K562 (cell line): ENCODE data around the gene CNOT6. TPM values are rescaled to one million over a fixed set of nuclear protein-coding genes. Genes with fewer than 3 reads are reported as not detected.

Experiments used
- ATAC-seq: fragments of 200-7000 bp; cut with Tn5 transposase; 3 replicates; pipeline ENCODE4 v1.9.1; 2020; ENCODE audit warnings: moderate library complexity
- BruUV-seq: library from RNA; stranded (reverse); fragments of 400-500 nt; replicated peaks from 2 replicates; lab custom pipeline; 2021; lab: Mats Ljungman, UMichigan
- CTCF ChIA-PET: fragments of 300-600 bp; formaldehyde crosslinking; extraction: SDS; loops from one replicate; lab custom pipeline; 2021; ENCODE audit warnings: low intra/inter-chr PET ratio; lab: Yijun Ruan, JAX
- POLR2A ChIA-PET: fragments of 300-600, 350-650 bp; sonication (Branson Sonifier 250); formaldehyde crosslinking; extraction: SDS; loops from one replicate; lab custom pipeline; 2021; ENCODE audit warnings: antibody characterized with exemption, inconsistent platforms; lab: Yijun Ruan, JAX
- DNase-seq, 4 experiments: peaks; one replicate each; pipeline versions ENCODE4 v3.0.0 to v3.0.0-alpha.2; 2011 to 2018; ENCODE audit warnings: low spot score in 3 of 4, mixed read lengths in 3 of 4; ENCODE audit errors: extremely low read depth in 1 of 4
- FAIRE-seq: peaks from 2 replicates; lab custom pipeline; 2011; peaks lifted over from hg19 to GRCh38; lab: Jason Lieb, UNC
- H2AFZ ChIP-seq: 2 replicates; pipeline ENCODE4 v1.6.0; 2011; ENCODE audit warnings: low read depth, low read length, control low read depth, inconsistent platforms
- H3K27ac ChIP-seq: fragments of 200-600 bp; 3 replicates; pipeline ENCODE4 v1.8.0; 2011; ENCODE audit warnings: low read depth, mild to moderate bottlenecking, control low read depth, inconsistent platforms, low read length, moderate library complexity, mixed read lengths; ENCODE audit errors: extremely low read depth
- H3K27me3 ChIP-seq, 2 experiments: fragments of 300-600 bp in 1 of 2; 2 replicates in 1 of 2; 3 replicates in 1 of 2; pipeline versions ENCODE4 v1.6.0 to v1.8.0; 2011; ENCODE audit warnings: inconsistent platforms in 2 of 2, low read length in 2 of 2, mild to moderate bottlenecking in 1 of 2, mixed read lengths in 1 of 2, moderate library complexity in 1 of 2; ENCODE audit not compliant: control insufficient read depth in 2 of 2, insufficient read depth in 2 of 2
- H3K36me3 ChIP-seq: fragments of 300-600 bp; 3 replicates; pipeline ENCODE4 v1.8.0; 2011; ENCODE audit warnings: mild to moderate bottlenecking, low read length, inconsistent platforms; ENCODE audit not compliant: control insufficient read depth, insufficient read depth
- H3K4me1 ChIP-seq, 2 experiments: fragments of 200-600 bp in 1 of 2; replicated peaks in 1 of 2; 2 replicates in 1 of 2; 3 replicates in 1 of 2; pipeline versions ENCODE4 v1.5.1 to v1.8.0; 2011; ENCODE audit warnings: inconsistent platforms in 2 of 2, low read length in 2 of 2, mild to moderate bottlenecking in 1 of 2, mixed read lengths in 1 of 2, moderate library complexity in 1 of 2; ENCODE audit not compliant: control insufficient read depth in 2 of 2, insufficient read depth in 2 of 2
- H3K4me2 ChIP-seq: 2 replicates; pipeline ENCODE4 v1.6.1; 2011; ENCODE audit warnings: low read length, control low read depth, inconsistent platforms, mixed read lengths; ENCODE audit not compliant: insufficient read depth
- H3K4me3 ChIP-seq: fragments of 200-600 bp; sonication (generic), shearing (Covaris generic); 2 replicates; pipeline ENCODE4 v1.5.1; 2016; ENCODE audit warnings: control low read depth, inconsistent platforms
- H3K79me2 ChIP-seq: fragments of 200-600 bp; 3 replicates; pipeline ENCODE4 v1.8.0; 2011; ENCODE audit warnings: low read length, inconsistent platforms; ENCODE audit not compliant: control insufficient read depth, insufficient read depth
- H3K9ac ChIP-seq, 2 experiments: 2 replicates each; pipeline versions ENCODE4 v1.6.0 to v1.6.1; 2011; ENCODE audit warnings: low read depth in 2 of 2, low read length in 2 of 2, control low read depth in 1 of 2, inconsistent platforms in 1 of 2, mild to moderate bottlenecking in 1 of 2, mixed read lengths in 1 of 2; ENCODE audit not compliant: insufficient read depth in 1 of 2
- H3K9me1 ChIP-seq: one replicate; pipeline ENCODE4 v1.6.0; 2011; ENCODE audit warnings: inconsistent platforms, mild to moderate bottlenecking, low read length, moderate library complexity; ENCODE audit not compliant: control insufficient read depth, insufficient read depth
- H3K9me3 ChIP-seq: replicated peaks from 2 replicates; pipeline ENCODE4 v1.5.1; 2011; ENCODE audit warnings: low read depth, low read length, inconsistent platforms; ENCODE audit not compliant: control insufficient read depth, insufficient read depth
- H4K20me1 ChIP-seq: replicated peaks from 2 replicates; pipeline ENCODE4 v1.6.1; 2011; ENCODE audit warnings: low read length, inconsistent platforms, mixed read lengths; ENCODE audit not compliant: control insufficient read depth, insufficient read depth
- CHD1 ChIP-seq: fragments of 200-600 bp; sonication (generic); IDR thresholded peaks from one replicate; pipeline ENCODE4 v1.6.1; 2012; ENCODE audit warnings: mild to moderate bottlenecking, moderate library complexity, low read length, inconsistent platforms
- EGR1 ChIP-seq: fragments of 450-650 bp; conservative IDR thresholded peaks from 2 replicates; pipeline ENCODE4 v1.6.1; 2017; ENCODE audit warnings: mild to moderate bottlenecking
- SIN3A ChIP-seq, 2 experiments: fragments of 150-350 bp in 1 of 2; IDR thresholded peaks; 2 replicates each; pipeline ENCODE4 v1.6.1; 2011 to 2016; ENCODE audit warnings: borderline replicate concordance in 2 of 2, low read depth in 2 of 2, low read length in 2 of 2, mild to moderate bottlenecking in 2 of 2, moderate library complexity in 2 of 2; ENCODE audit not compliant: control insufficient read depth in 1 of 2
- SRSF7 ChIP-seq: fragments of 200-400 bp; formaldehyde crosslinking; optimal IDR thresholded peaks from 2 replicates; pipeline ENCODE3; 2017; ENCODE audit warnings: mild to moderate bottlenecking, low read depth, low read length
- ZNF586 ChIP-seq: fragments of 450-650 bp; formaldehyde crosslinking; conservative IDR thresholded peaks from 2 replicates; pipeline ENCODE4 v1.4.0; 2020; ENCODE audit warnings: mild to moderate bottlenecking, moderate library complexity
- WGBS: fragments of 100-300 bp; shearing (Covaris generic); methylation state at CpG from one replicate; pipeline ENCODE4 v1.1.6; 2016; ENCODE audit warnings: low coverage, mixed read lengths; ENCODE audit not compliant: insufficient coverage; ENCODE audit errors: missing lambda C conversion rate; 5-methylcytosine and 5-hydroxymethylcytosine counted together
- in situ Hi-C: fragments of 300-500 bp; cut with MboI; formaldehyde crosslinking; loops from 4 replicates; pipeline ENCODE4 v1.15.0; 2018; ENCODE audit warnings: inconsistent platforms, mixed read lengths
- intact Hi-C: fragments of 100-400 bp; cut with micrococcal nuclease; formaldehyde crosslinking; loops from 2 replicates; pipeline ENCODE4 v1.14.2; 2022
- polyA plus RNA-seq, 8 experiments: library from polyadenylated mRNA; depleted of rRNA in 4 of 8; stranded (reverse) in 5 of 8; unstranded in 3 of 8; fragments of >200 nt; fragmentation: Nextera tagmentation in 2 of 8; fragmentation: Illumina TruSeq in 1 of 8; extraction: Ambion mirVana in 2 of 8; extraction: Trizol in 1 of 8; gene quantifications; 2 replicates each; pipeline versions ENCODE4 v1.2.1 to v1.2.3, GENCODE V29; 2011 to 2014; ENCODE audit warnings: inconsistent platforms in 1 of 8, missing spikeins in 1 of 8
- total RNA-seq, 7 experiments: library from RNA; depleted of rRNA in 6 of 7; stranded (reverse); fragments of >200 nt in 6 of 7; fragmentation: Illumina TruSeq in 2 of 7; extraction: Trizol in 2 of 7; gene quantifications; 2 replicates each; pipeline versions ENCODE4 v1.2.1 to v1.2.3, GENCODE V29; 2011 to 2021; ENCODE audit warnings: low replicate concordance in 1 of 7
- TF ChIP-seq, protein P1 (sequence below): sonication (generic); formaldehyde crosslinking; IDR thresholded peaks from 2 replicates; pipeline ENCODE4 v1.8.0; 2022; ENCODE audit warnings: mild to moderate bottlenecking, missing genetic modification reagents
- TF ChIP-seq, protein P2 (sequence below), 2 experiments: fragments of 450-650 bp in 1 of 2; sonication (generic) in 1 of 2; formaldehyde crosslinking in 1 of 2; IDR thresholded peaks; 2 replicates each; pipeline versions ENCODE4 v1.7.1 to v1.9.0; 2016 to 2022; ENCODE audit warnings: inconsistent platforms in 1 of 2, mild to moderate bottlenecking in 1 of 2, missing genetic modification reagents in 1 of 2
- TF ChIP-seq, protein P3 (sequence below): IDR thresholded peaks from 2 replicates; pipeline ENCODE4 v1.6.1; 2014; ENCODE audit warnings: antibody characterized with exemption

Gene CNOT6
- total and polyA plus RNA-seq, 9 of the 15 experiments (the other 6 are each of a cell fraction or from before 2014, with no cell fraction given) = 4.9 to 32.4 (median 14.0) TPM

DNA sequence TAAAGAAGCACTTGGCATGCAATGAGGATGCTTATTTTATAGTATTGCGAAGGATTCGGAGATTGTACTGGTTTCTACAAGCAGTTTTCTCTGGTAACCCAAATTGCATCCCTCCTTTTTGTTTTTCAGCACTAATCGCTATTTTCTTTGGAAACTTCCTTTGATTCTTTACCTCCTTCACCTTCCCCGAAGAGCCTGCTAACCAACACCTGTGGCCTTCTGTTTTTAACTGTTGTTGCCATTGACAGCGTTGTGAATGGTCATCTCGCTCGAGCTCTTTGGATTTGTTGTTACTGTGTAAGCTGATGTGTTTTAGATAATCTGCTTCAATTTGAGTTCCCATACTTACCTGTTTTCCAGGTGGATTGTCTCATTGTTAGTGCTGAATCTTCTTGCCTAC, 1.1 kb downstream of the CNOT6 start:
- Histone ChIP-seq H3K4me1 (peaks cover 29 to 40% of the 10 kb centered on the region in 2 experiments), H3K9me1 (peaks cover 5% of the 10 kb centered on the region), H4K20me1 (peaks cover 31% of the 10 kb centered on the region), H3K79me2 (peaks cover 66% of the 10 kb centered on the region), H2AFZ (0 out of 2 replicates have a peak overlapping the region, but pooled peaks have one; percentile 86), H3K4me2 (peak overlapping the region; percentile 91), H3K27me3 (no peaks in the 10 kb centered on the region), H3K4me3 (peak overlapping the region; percentile 99), H3K36me3 (peaks cover 39% of the 10 kb centered on the region), H3K9ac (peak overlapping the region; percentile 92 to 99), H3K27ac (peak overlapping the region; percentile 96), H3K9me3 (no peaks in the 10 kb centered on the region)
- WGBS = 11% methylated on average over 7 of the region's 7 CpGs
- no peak for FAIRE-seq
- TSS peak; percentile 52 for BruUV-seq
- ChIA-PET CTCF (no interaction called here), POLR2A (interaction anchor here (0.6 to 1.6 kb wide), 5 partner anchors 23 to 392 kb away, joined by 3 to 6 read pairs (median 4); no protein-coding TSS in a partner anchor)
- no peak for DNase-seq
- intact Hi-C loops (loop anchor here (5.0 kb wide), 1 partner anchor 62 kb away; no protein-coding TSS in a partner anchor), in situ Hi-C loops (no loop called here)
- TF ChIP-seq, protein P1, sequence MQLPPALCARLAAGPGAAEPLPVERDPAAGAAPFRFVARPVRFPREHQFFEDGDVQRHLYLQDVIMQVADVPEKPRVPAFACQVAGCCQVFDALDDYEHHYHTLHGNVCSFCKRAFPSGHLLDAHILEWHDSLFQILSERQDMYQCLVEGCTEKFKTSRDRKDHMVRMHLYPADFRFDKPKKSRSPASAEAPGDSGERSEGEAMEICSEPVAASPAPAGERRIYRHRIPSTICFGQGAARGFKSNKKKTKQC (CRISPR knock-in tag) = no peak
- TF ChIP-seq EGR1 (no peak), ZNF586 (no peak), SRSF7 (no peak), SIN3A (IDR thresholded peaks at IDR 0.05; ENCODE audit: borderline replicate concordance in 2 of 2, control insufficient read depth in 1 of 2, low read depth in 2 of 2, low read length in 2 of 2) (peak in 1 of 2 experiments; percentile 13; a peak in 1 of 4 replicates), CHD1 (peak; percentile 50)
- TF ChIP-seq, protein P2, sequence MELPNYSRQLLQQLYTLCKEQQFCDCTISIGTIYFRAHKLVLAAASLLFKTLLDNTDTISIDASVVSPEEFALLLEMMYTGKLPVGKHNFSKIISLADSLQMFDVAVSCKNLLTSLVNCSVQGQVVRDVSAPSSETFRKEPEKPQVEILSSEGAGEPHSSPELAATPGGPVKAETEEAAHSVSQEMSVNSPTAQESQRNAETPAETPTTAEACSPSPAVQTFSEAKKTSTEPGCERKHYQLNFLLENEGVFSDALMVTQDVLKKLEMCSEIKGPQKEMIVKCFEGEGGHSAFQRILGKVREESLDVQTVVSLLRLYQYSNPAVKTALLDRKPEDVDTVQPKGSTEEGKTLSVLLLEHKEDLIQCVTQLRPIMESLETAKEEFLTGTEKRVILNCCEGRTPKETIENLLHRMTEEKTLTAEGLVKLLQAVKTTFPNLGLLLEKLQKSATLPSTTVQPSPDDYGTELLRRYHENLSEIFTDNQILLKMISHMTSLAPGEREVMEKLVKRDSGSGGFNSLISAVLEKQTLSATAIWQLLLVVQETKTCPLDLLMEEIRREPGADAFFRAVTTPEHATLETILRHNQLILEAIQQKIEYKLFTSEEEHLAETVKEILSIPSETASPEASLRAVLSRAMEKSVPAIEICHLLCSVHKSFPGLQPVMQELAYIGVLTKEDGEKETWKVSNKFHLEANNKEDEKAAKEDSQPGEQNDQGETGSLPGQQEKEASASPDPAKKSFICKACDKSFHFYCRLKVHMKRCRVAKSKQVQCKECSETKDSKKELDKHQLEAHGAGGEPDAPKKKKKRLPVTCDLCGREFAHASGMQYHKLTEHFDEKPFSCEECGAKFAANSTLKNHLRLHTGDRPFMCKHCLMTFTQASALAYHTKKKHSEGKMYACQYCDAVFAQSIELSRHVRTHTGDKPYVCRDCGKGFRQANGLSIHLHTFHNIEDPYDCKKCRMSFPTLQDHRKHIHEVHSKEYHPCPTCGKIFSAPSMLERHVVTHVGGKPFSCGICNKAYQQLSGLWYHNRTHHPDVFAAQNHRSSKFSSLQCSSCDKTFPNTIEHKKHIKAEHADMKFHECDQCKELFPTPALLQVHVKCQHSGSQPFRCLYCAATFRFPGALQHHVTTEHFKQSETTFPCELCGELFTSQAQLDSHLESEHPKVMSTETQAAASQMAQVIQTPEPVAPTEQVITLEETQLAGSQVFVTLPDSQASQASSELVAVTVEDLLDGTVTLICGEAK (IDR thresholded peaks at IDR 0.05) = peak; percentile 35
- TF ChIP-seq, protein P2 (CRISPR knock-in tag; IDR thresholded peaks at IDR 0.05) = no peak
- TF ChIP-seq, protein P3, sequence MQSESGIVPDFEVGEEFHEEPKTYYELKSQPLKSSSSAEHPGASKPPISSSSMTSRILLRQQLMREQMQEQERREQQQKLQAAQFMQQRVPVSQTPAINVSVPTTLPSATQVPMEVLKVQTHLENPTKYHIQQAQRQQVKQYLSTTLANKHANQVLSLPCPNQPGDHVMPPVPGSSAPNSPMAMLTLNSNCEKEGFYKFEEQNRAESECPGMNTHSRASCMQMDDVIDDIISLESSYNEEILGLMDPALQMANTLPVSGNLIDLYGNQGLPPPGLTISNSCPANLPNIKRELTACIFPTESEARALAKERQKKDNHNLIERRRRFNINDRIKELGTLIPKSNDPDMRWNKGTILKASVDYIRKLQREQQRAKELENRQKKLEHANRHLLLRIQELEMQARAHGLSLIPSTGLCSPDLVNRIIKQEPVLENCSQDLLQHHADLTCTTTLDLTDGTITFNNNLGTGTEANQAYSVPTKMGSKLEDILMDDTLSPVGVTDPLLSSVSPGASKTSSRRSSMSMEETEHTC = no peak
- ATAC-seq = no peak
